WTC11 (cell line): ENCODE results near the gene NEK8.

Source experiments
- CREB1 ChIP-seq: sonication (generic); formaldehyde crosslinking; IDR thresholded peaks from 2 replicates; pipeline ENCODE4 v1.8.0; 2023; ENCODE audit warnings: mild to moderate bottlenecking, missing genetic modification reagents
- CTCF ChIP-seq: fragments of 200-600 bp; IDR thresholded peaks from 2 replicates; pipeline ENCODE4 v1.8.0; 2022; ENCODE audit warnings: antibody characterized with exemption
- JUN ChIP-seq: sonication (generic); formaldehyde crosslinking; IDR thresholded peaks from 2 replicates; pipeline ENCODE4 v1.8.0; 2023; ENCODE audit warnings: mild to moderate bottlenecking, missing genetic modification reagents
- NFYB ChIP-seq: sonication (generic); formaldehyde crosslinking; conservative IDR thresholded peaks from 2 replicates; pipeline ENCODE4 v1.8.0; 2022; ENCODE audit warnings: low read depth, missing genetic modification reagents
- TF ChIP-seq, protein P1 (sequence below): fragments of 250-450 bp; sonication (Bioruptor Pico); IDR thresholded peaks from 2 replicates; pipeline ENCODE4 v2.1.2; 2022; ENCODE audit warnings: mild to moderate bottlenecking, moderate library complexity
- TF ChIP-seq, protein P2 (sequence below): sonication (generic); formaldehyde crosslinking; IDR thresholded peaks from 2 replicates; pipeline ENCODE4 v1.8.0; 2022; ENCODE audit warnings: mild to moderate bottlenecking, missing genetic modification reagents
- TF ChIP-seq, protein P3 (sequence below): fragments of 250-450 bp; sonication (Bioruptor Pico); conservative IDR thresholded peaks from 2 replicates; pipeline ENCODE4 v1.9.0; 2021; ENCODE audit warnings: mild to moderate bottlenecking

DNA sequence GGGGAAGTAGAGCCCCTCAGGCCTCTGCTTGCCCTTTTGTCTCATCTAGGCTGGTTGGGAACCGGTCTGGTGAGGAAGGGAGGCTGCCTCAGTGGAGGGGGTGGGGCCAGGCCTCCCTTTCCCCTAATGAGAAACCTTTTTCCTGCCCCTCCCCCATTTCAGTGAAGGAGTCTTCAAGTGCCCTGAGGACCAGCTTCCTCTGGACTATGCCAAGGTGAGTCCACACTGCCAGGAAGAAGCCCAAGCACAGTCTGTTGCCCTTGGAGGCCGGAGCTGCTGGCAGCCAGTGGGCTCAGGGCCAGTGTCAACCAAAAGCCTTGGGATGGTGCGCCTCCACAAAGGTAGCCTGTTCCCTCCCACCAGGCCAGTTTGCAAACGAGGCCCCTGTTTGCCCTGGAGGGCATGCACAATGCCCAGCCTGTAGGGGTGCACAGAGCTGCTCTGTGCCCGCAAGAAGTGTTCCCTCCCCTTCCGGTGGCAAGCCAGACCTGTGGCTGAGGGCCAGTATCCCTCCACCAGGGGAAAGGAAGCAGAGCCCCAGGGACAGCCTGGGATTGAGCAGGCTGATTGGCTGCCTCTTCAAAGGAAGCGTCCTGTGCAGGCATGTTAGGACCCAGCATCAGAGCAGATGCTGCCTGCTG is 18.6 kb downstream of the NEK8 start:
- TF ChIP-seq CTCF (no peak), CREB1 (CRISPR knock-in tag) (no peak), NFYB (CRISPR knock-in tag) (no peak), JUN (CRISPR knock-in tag) (no peak)
- TF ChIP-seq, protein P1, sequence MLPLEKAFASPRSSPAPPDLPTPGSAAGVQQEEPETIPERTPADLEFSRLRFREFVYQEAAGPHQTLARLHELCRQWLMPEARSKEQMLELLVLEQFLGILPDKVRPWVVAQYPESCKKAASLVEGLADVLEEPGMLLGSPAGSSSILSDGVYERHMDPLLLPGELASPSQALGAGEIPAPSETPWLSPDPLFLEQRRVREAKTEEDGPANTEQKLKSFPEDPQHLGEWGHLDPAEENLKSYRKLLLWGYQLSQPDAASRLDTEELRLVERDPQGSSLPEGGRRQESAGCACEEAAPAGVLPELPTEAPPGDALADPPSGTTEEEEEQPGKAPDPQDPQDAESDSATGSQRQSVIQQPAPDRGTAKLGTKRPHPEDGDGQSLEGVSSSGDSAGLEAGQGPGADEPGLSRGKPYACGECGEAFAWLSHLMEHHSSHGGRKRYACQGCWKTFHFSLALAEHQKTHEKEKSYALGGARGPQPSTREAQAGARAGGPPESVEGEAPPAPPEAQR (CRISPR knock-in tag), result no peak
- TF ChIP-seq, protein P2, sequence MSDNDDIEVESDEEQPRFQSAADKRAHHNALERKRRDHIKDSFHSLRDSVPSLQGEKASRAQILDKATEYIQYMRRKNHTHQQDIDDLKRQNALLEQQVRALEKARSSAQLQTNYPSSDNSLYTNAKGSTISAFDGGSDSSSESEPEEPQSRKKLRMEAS (CRISPR knock-in tag), result no peak
- TF ChIP-seq, protein P3, sequence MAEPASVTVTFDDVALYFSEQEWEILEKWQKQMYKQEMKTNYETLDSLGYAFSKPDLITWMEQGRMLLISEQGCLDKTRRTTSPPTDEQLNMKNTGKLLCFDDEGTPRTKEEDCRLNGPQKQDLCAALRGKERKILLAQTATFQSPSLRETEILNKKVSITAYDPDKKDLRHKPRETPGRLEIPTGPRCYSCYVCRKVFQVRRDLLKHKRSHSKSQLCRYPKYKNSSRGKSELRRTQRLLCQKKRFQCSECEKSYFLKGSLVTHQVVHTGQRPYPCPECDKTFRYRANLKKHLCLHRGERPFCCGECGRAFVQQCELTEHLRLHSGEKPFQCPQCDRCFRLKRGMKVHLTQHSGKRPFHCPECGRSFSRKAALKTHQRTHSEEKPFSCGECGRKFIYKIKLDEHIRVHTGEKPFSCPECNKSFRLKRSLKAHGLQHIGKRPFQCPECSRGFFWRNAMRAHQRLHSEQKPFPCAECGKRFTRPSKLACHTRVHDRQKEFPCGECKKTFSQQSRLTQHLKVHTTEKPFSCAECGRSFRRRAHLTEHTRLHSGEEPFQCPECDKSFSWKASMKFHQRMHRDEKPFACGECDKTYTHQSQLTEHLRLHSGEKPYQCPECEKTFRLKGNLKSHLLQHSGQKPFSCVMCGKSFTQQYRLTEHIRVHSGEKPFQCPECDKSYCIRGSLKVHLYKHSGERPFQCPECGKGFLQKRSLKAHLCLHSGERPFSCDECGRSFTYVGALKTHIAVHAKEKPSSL (CRISPR knock-in tag), result no peak
